ENCODE measurements around the gene LOC101059915.

LOC101059915 gene

GRCh38 chrX:71667328-71668247 lies at the start of gene LOC101059915:
TSS of gene LOC101059915 (plus strand) at chrX:71667546.
- FAIRE-seq: no peak

GRCh38 chrX:71617742-71618141 lies 49.6 kb upstream of the LOC101059915 start:
- FAIRE-seq: no peak

- no peak for FAIRE-seq
Observed at GRCh38 chrX:71618303-71618721, 49.0 kb upstream of the LOC101059915 start, which contains the start of gene CXCR3. TSS of gene CXCR3 (minus strand) at chrX:71618511. CDS start at chrX:71618449, 62 bp downstream.

- FAIRE-seq: no peak
Observed at GRCh38 chrX:71618787-71619186, 48.6 kb upstream of the LOC101059915 start.

- FAIRE-seq: no peak
Observed at GRCh38 chrX:71619193-71619592, 48.2 kb upstream of the LOC101059915 start.

GRCh38 chrX:71619986-71620385 lies 47.4 kb upstream of the LOC101059915 start:
- no peak for FAIRE-seq

GRCh38 chrX:71621603-71622002 lies 45.7 kb upstream of the LOC101059915 start:
- FAIRE-seq: no peak

- FAIRE-seq: no peak
Observed at GRCh38 chrX:71622032-71622575, 45.2 kb upstream of the LOC101059915 start.

GRCh38 chrX:71622576-71623450 lies 44.5 kb upstream of the LOC101059915 start:
- no peak for FAIRE-seq

GRCh38 chrX:71623714-71624113 lies 43.6 kb upstream of the LOC101059915 start:
- no peak for FAIRE-seq

- no peak for FAIRE-seq
Observed at GRCh38 chrX:71625471-71625870, 41.9 kb upstream of the LOC101059915 start.

GRCh38 chrX:71626576-71626975 lies 40.8 kb upstream of the LOC101059915 start:
- FAIRE-seq: no peak

- no peak for FAIRE-seq
Observed at GRCh38 chrX:71627588-71628404, 39.5 kb upstream of the LOC101059915 start.

GRCh38 chrX:71629467-71629866 lies 37.9 kb upstream of the LOC101059915 start:
- no peak for FAIRE-seq

GRCh38 chrX:71632923-71633657 lies 34.3 kb upstream of the LOC101059915 start:
- no peak for FAIRE-seq

GRCh38 chrX:71634366-71634765 lies 33.0 kb upstream of the LOC101059915 start:
- no peak for FAIRE-seq

GRCh38 chrX:71636438-71637252 lies 30.7 kb upstream of the LOC101059915 start:
- no peak for FAIRE-seq

GRCh38 chrX:71637253-71637618 lies 30.1 kb upstream of the LOC101059915 start:
- no peak for FAIRE-seq

- no peak for FAIRE-seq
Observed at GRCh38 chrX:71637848-71638247, 29.5 kb upstream of the LOC101059915 start.

GRCh38 chrX:71638409-71638808 lies 28.9 kb upstream of the LOC101059915 start:
- FAIRE-seq: no peak

- no peak for FAIRE-seq
Observed at GRCh38 chrX:71640002-71640401, 27.3 kb upstream of the LOC101059915 start.

Data from A204.1 (cell line).